Measurements from ENCODE around the gene MS4A13. TPM values are rescaled to one million over a fixed set of nuclear protein-coding genes. Genes with fewer than 3 reads are reported as not detected.

Gene MS4A13
- total RNA-seq, 1 experiment from 2014 or later = not detected

GRCh38 chr11:60589611-60590010, 74.4 kb downstream of the MS4A13 start:
- H3K27me3 Mint-ChIP-seq (ENCODE audit: low read depth) = no peaks in the 10 kb centered on the region
- Histone ChIP-seq H4K5ac (ENCODE audit: insufficient read length, low read depth, low read length) (no peak overlapping the region), H3K56ac (ENCODE audit: insufficient read length, low read depth, low read length) (no peak overlapping the region), H3K9ac (ENCODE audit: extremely low read depth, insufficient read length, low read length) (no peak overlapping the region), H3K9me3 (ENCODE audit: control insufficient read depth, low read depth, low read length) (no peaks in the 10 kb centered on the region), H3K14ac (ENCODE audit: insufficient read depth, low read length) (no peak overlapping the region), H4K91ac (ENCODE audit: insufficient read length, low read depth, low read length) (no peak overlapping the region), H3K4me1 (ENCODE audit: insufficient read depth, low read length) (peaks cover 2% of the 10 kb centered on the region; the same call in 1 of the 2 replicates), H3K79me2 (ENCODE audit: insufficient read depth, low read length) (no peaks in the 10 kb centered on the region), H2BK20ac (ENCODE audit: low read depth, low read length, poor library complexity, severe bottlenecking) (no peak overlapping the region), H4K20me1 (ENCODE audit: control insufficient read depth, insufficient read depth, insufficient read length) (no peaks in the 10 kb centered on the region), H3K18ac (ENCODE audit: insufficient read length, low read depth, low read length) (no peak overlapping the region), H3K23me2 (ENCODE audit: insufficient read length, low read depth, low read length, poor library complexity, severe bottlenecking) (no peaks in the 10 kb centered on the region), H2BK5ac (ENCODE audit: insufficient read length, low read length) (no peak overlapping the region), H2AFZ (ENCODE audit: low read length) (peak overlapping the region; percentile 48), H2AK5ac (ENCODE audit: insufficient read length, low read length) (no peak overlapping the region), H3K4ac (ENCODE audit: low read depth, low read length) (no peak overlapping the region), H3K27ac (ENCODE audit: insufficient read length, low read depth, low read length) (no peak overlapping the region), H3K23ac (ENCODE audit: insufficient read length, low read depth, low read length) (no peak overlapping the region), H3T11ph (ENCODE audit: low read length) (no peak overlapping the region), H2BK12ac (ENCODE audit: insufficient read length, low read depth, low read length) (no peak overlapping the region), H3K79me1 (ENCODE audit: insufficient read depth, low read depth, low read length, poor library complexity, severe bottlenecking) (no peaks in the 10 kb centered on the region), H3K27me3 (ENCODE audit: insufficient read depth, low read length) (no peaks in the 10 kb centered on the region), H4K8ac (replicated peaks; ENCODE audit: insufficient read length, low read depth, low read length) (no peak overlapping the region), H3K4me2 (ENCODE audit: insufficient read depth, insufficient read length, low read length) (no peak overlapping the region), H2BK15ac (ENCODE audit: low read depth, low read length) (no peak overlapping the region), H2BK120ac (ENCODE audit: low read depth, low read length, poor library complexity, severe bottlenecking) (no peak overlapping the region)
- H3K27ac Mint-ChIP-seq = no peak overlapping the region; a peak in 1 of 7 replicates
- no peaks in the 10 kb centered on the region for H3K36me3 Mint-ChIP-seq (ENCODE audit: insufficient read depth in 1 of 3, low read depth in 3 of 3)
- no peaks in the 10 kb centered on the region; a peak in 1 of 5 replicates for H3K9me3 Mint-ChIP-seq
- no CpG with 5 or more reads among the region's 2 CpGs for WGBS (ENCODE audit: extremely low coverage, insufficient read length, low lambda C conversion rate)
- peaks cover 6% of the 10 kb centered on the region in 2 experiments; a peak in 3 of 4 replicates for H3K4me1 Mint-ChIP-seq
- H3K4me3 Mint-ChIP-seq = no peak overlapping the region
- TF ChIP-seq, protein P1, sequence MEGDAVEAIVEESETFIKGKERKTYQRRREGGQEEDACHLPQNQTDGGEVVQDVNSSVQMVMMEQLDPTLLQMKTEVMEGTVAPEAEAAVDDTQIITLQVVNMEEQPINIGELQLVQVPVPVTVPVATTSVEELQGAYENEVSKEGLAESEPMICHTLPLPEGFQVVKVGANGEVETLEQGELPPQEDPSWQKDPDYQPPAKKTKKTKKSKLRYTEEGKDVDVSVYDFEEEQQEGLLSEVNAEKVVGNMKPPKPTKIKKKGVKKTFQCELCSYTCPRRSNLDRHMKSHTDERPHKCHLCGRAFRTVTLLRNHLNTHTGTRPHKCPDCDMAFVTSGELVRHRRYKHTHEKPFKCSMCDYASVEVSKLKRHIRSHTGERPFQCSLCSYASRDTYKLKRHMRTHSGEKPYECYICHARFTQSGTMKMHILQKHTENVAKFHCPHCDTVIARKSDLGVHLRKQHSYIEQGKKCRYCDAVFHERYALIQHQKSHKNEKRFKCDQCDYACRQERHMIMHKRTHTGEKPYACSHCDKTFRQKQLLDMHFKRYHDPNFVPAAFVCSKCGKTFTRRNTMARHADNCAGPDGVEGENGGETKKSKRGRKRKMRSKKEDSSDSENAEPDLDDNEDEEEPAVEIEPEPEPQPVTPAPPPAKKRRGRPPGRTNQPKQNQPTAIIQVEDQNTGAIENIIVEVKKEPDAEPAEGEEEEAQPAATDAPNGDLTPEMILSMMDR (conservative IDR thresholded peaks at IDR 0.05) = peak; percentile 64
- no peak for DNase-seq

Other genes starting within 250 kb of the MS4A13 start
- not detected in 2 replicates for gene MS4A4A, start 234.7 kb upstream of the MS4A13 start, total RNA-seq (2021)
- not detected in 2 replicates for gene MS4A6E, start 188.1 kb upstream of the MS4A13 start, total RNA-seq (2021)
- gene MS4A7, start 136.9 kb upstream of the MS4A13 start, total RNA-seq (2021) = not detected in 2 replicates
- not detected in 2 replicates for gene MS4A14, start 118.9 kb upstream of the MS4A13 start, total RNA-seq (2021)
- not detected in 2 replicates for gene MS4A5, start 85.8 kb upstream of the MS4A13 start, total RNA-seq (2021)
- not detected in 2 replicates for gene MS4A1, start 59.5 kb upstream of the MS4A13 start, total RNA-seq (2021)
- gene MS4A12, start 22.6 kb upstream of the MS4A13 start, total RNA-seq (2021) = not detected in 2 replicates
- not detected in 2 replicates for gene MS4A8, start 184.2 kb downstream of the MS4A13 start, total RNA-seq (2021)
- not detected in 2 replicates for gene MS4A18, start 209.3 kb downstream of the MS4A13 start, total RNA-seq (2021)
- 0.11 TPM in 1 of 2 replicates, not detected in the other for gene MS4A15, start 241.5 kb downstream of the MS4A13 start, total RNA-seq (2021)